C1 segment of cervical spinal cord (tissue), 14 donors: ENCODE data around the gene CRTAP.
"Not testable (repeated sequence)": the region's sequence is repeated elsewhere in the genome, so short reads cannot be mapped to it uniquely, and the experiment has no call there.

ENCODE experiments used
- DNase-seq, 14 donors: peaks; one replicate each; lab custom pipeline; 2025; lab: John Stamatoyannopoulos, UW

CRTAP gene

DNA sequence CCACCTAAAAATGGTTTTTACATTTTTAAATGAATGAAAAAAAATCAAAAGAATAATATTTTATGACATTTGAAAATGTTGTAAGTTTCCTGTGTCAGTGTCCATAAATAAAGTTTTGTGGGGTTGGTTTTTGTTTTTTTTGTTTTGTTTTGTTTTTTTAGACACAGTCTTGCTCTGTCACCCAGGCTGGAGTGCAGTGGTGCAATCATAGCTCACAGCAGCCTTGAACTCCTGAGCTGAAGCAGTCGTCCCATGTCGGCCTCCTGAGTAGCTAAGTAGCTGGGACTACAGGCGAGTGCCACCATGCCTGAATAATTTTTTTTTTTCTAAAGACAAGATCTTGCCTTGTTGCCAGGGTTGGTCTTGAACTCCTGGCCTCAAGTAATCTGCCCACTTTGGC, 14.1 kb upstream of the CRTAP start:
- DNase-seq = no peak

DNA sequence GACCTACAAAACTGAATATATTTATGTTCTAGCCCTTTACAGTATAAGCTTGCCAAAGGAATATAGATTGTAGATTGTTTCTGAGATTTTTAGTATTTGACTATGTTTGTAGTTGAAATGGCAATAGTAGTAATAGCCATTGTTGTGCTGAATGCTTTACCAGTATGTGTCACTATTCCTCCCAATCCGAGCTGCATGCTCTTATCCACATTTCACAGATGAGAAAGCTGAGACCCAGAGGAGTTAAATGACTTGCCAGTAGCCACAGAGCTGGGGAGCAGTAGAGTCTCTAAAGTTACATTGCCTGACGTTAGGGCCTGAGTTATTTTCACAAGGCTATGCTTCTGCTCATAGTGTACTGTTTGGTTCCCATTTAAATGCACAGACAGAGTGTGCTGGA, 13.6 kb upstream of the CRTAP start:
- no peak for DNase-seq

DNA sequence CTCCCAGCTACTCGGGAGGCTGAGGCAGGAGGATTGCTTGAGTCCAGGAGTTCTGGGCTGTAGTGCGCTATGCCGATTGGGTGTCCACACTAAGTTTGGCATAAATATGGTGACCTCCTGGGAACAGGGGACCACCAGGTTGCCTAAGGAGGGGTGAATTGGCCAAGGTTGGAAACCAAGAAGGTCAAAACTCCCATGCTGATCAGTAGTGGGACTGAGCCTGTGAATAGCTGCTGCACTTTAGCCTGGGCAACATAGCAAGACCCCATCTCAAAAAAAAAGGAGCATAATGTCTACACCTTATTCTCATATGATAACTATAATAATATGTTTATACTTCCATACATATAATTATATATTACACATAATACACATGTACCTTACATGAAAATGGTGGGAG, 10.8 kb upstream of the CRTAP start:
- no peak for DNase-seq

DNA sequence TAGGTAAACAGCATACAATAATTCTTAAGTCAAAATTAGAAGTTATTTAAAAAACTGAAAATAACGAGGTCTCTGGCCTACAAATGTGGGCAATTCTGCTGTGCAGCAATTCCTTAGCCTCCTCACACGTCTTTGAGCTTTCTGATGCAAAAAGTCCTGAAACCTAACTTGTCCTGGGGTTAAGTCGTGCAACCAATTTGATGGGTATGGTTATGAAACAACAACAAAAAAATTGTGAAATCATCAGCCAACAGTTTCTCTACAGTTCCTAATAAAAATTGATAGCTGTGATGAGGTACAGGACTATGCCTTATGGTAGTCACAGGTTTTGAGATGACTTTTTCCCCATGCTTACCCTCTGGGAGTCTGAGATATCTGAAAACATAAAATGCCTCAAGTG, 10.3 kb upstream of the CRTAP start:
- no peak for DNase-seq

DNA sequence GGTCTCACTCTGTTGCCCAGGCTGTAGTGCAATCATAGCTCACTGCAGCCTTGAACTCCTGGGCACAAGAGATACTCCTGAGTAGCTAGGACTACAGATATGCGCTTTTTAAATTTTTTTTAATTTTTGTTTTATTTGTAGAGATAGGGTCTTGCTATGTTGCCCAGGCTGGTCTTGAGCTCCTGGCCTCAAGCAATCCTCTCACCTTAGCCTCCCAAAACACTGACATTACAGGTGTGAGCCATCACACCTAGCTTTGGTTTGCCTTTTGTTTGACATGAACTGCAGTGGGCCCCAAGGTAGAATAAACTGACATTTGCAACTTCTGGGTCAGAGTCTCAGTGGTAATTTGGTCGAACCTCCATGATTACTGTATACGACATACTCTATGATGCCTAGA, 9.0 kb upstream of the CRTAP start:
- DNase-seq = no peak

DNA sequence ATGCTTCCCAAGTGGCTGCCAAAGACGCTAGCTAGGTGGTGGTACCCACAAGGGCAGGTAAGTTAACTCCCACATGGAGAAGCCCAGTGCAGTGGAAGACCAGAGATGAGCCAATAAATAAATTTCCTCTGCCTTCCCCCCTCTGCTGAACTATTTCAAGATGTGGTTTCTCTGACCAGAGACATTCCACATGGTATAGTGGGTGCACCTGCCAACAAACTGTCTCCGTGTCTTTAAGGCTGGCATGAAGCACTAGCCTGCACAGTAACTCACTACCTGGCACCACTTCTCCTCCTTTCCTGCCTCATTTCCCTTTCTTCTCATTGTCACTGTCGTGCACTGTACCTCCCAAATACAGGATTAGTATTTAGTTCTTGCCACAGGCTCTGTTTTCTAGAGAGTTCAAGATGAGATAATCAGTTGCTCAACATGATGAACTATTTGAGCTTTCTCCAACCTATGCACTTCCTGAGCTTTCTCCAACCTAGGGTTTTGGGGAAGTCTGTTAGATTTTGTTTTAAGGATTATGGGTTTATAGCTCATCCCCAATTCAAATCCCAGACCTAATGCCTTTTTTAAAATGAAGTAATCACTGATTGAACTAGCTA, 8.4 kb upstream of the CRTAP start:
- DNase-seq = no peak

DNA sequence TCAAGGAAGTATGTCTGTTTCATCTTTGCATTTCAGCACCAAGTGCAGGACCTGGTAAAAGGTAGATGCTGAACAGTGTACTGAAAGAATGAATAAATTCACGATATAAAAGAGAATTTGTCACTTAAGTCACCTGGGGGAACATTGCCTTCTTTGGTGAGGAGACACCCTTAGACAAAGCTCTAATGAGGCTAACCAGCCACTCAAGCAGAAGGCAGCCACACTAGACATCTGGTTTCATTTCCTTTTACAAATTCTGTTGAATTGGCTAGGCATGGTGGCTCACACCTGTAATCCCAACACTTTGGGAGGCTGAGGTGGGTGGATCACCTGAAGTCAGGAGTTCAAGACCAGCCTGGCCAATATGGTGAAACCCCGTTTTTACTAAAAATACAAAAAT, 7.0 kb upstream of the CRTAP start:
- DNase-seq = not testable (repeated sequence)

DNA sequence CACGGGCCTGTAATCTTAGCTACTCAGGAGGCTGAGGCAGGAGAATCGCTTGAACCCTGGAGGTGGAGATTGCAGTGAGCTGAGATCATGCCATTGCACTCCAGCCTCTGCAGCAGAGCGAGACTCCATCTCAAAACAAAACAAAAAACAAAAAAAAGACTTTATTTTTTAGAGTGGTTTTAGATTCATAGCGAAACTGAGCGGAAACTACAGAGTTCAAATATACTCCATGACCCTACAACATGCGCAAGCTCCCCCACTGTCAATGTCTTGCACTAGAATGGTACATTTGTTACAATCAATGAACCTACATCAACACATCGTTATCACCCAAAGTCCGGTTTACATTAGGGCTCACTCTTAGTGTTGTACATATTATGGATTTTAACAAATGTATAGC, 2.2 kb upstream of the CRTAP start:
- no peak for DNase-seq

DNA sequence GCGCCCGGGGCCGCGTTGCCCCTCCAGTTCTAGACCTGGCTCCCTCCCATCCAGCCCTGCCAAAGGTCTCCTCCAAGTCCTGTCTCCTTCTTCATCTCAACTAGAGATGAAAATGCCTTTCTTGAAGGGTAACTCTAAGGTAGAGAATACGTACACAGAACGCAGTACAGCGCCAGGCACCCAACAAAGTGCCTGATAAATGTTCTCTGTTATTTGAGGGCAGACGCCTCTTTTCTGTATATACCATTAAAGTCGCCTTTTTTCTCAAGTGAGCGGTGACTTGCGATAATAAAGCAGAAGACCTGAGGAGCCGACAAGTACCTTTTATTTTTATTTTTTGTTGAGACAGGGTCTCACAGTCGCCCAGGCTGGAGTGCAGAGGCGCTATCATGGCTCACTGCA, 809 bp downstream of the CRTAP start:
- no peak for DNase-seq

DNA sequence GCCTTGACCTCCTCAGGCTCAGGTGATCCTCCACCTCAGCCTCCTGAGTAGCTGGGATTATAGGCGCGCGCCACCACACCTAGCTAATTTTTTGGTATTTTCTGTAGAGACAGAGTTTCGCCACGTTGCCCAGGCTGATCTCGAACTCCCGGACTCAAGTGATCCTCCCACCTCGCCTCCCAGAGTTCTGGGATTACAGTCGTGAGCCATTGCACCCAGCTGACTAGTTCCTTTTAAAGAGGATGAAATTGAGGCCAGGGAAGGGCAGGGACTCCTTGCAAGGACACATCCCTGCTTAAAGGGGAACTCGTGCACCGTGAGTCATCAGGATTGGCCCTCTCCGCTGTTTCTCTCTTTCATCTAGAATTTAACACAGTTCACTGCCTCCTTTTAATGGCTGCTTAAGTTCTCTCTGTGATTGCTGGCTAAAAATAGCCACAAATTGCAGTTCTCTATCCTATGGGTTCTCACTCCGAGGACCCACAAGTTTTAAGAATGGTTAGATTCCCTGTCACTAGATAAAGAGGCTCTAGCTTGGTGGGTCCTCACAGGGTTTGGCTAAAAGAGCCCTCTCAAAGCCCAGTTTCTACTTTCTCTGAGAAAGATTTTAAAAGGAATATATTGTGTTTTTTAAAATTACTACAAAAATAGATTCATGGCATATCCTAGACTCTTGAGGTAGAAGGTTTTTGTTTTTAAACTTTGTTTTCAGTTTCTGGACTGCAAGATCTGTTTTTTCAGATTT, 1.4 kb downstream of the CRTAP start:
- DNase-seq = peak in 12 of 14 donors; percentile 14 to 78 (median 44)

DNA sequence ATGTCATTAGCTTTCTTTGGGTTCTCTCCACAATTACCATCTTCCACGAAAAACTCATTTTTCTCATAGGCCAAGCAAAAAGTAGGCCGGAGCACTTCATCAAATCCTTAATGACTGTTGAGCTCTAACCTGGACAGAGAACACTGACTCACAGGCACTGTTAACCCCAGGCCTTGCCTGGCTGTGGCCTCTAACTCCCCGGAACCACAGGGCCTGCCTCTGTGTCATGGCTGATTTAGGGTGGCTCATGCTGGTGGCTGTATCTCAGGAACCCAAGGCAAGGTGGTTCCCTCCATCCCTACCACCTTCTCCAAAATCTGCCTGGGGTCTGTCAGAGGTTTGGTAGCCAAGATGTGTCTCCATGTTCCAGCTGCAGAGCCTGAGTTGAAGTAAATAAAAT, 3.6 kb downstream of the CRTAP start:
- no peak for DNase-seq

DNA sequence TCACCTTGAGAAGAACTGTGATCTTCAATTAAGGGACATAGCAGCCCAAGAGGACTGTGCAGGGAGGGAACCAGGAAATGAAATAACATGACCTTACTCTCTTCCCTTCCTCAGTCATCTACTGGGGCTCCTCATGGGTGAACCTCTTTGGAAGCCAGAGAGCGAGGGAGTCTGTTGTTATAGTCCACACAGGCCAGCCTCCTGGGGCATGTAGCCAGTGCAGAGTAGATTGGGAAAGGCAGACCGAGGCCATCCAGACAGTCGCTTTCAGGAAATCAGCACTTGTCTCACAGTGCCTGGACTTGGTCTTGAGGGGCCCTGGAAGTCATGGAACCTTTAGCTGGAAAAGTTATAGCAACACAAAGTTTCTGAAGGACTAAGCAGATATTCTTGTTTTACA, 6.1 kb downstream of the CRTAP start:
- no peak for DNase-seq

DNA sequence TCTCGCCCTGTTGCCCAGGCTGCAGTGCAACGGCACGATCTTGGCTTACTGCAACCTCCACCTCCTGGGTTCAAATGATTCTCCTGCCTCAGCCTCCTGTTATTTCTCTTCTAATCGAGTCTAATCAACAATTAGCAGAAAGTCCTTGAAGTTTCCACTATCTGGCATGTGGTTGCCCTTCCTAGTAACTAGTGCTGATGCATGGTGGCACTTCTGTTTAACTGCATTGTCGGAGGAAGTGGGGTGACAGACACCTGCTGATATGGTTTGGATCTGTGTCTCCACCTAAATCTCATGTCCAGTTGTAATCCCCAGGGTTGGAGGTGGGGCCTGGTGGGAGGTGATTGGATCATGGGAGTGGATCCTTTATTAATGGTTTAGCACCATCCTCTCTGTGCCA, 9.2 kb downstream of the CRTAP start:
- no peak for DNase-seq

DNA sequence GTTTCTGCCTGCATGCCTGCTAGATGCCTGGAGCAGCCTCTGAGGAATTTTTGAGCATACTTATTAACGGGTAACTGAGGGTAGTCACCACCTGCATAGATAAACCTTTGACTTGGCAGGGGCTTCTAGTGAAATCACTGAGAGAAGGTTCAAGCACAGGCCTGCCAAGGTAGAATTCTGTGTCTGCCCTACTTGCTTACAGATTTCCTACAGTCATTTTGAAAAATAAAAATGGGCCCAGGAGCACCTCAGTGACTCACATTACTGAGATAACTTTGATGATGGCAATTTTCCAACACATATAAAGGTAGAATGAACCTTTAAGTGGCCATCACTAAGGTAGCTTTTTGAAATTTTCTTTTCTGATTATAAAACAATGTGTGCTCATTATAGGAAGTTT, 10.8 kb downstream of the CRTAP start:
- DNase-seq = no peak

DNA sequence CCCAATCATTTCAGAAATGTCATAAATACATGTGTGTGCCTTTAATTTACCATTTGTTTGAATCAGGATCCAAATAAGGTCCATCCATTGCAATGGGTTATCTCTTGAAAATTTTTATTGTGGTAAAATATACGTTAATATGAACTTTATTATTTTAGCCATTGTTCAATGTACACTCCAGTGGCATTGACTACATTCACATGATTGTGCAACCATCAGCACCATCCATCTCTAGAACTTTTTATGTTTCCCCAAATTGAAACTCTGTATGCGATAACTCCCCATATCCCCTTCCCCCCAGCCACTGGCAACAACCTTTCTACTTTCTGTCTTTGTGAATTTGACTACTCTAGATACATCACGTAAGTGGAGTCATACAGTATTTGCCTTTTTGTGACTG, 12.0 kb downstream of the CRTAP start:
- no peak for DNase-seq

DNA sequence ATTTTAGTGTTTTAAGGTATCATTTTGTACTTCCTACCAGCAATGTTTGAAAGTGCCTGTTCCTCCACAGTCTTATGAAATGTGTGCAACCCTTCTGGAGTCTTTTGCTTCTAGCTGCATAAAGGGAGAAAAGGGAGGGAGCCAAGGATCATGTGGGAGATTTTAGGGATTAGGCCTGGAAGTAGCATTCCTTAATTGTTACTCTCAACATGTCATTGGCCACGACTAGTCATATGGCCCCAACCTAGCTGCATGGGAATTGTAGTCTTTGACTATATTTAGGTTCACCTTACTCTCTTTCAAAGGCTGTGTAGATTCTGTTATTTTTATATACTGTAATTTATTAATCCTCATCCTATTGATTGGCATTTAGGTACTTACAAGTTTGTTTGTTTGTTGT, 14.9 kb downstream of the CRTAP start:
- DNase-seq = no peak

DNA sequence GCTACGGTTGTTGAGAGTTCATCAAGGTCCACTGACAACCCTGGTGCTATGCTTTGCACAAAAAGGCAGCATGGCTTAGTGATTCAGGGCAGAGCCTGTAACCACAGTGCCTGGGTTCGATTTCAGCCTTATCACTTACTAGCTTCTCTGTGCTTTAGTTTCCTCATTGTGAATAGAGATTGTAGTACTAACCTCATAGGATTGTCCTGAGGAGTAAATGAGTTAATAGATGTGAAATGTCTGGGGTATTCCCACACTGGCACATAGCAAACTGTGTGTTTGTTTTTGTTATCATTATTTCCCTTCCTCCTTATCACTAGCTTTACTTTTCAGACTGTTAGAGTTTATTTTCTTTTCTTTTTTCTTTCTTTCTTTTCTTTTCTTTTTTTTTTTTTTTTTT, 16.3 kb downstream of the CRTAP start:
- DNase-seq = no peak

DNA sequence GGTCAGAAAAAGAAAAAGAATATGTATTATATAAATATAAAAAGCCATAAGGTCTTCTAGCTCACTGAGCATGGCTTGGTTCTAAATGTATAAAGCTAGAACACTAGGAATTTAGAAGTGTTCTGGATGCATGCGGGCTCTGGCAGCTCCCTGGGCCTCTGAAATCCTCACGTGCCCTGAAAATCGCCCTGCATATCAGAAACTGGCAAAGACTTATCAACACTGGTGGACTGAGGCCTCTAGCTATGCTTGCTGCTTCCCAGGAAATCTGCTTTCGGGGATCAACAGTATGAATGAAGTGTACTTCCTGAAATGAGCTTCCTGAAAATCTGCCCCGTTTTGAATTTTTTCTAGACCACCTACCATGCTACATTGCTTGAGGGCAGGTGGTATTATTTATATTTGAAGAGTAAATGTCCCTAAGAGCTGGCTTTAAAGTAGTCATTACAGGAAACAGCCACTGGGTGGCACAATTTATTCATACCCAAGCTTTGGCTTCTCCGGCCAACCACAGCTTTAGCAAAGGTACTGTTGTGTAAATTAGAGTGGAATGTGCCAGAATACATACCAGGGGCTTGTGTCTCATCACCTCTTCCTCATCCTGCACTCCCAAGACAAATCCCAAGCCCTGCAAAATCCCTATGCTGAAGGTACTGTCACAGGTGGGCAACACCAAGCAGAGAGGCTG, 17.7 kb downstream of the CRTAP start:
- DNase-seq = peak in 4 of 14 donors; percentile 22 to 44 (median 32)

DNA sequence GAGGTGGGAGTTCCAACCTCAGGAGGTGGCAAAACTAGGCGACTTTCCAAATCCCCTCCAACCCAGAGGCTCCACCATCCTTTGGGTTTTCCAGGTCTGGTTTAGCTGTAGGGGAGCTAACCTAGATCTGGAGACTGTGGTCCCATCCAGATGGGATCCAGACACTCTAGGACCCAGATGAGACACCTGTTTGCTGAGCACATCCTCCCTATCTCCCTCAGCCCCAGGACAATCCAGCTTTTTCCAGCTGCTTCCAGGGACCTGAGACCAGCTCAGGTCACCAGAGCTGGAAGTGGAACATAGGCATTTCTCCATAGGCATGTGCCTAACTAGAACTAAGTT, 18.2 kb downstream of the CRTAP start:
- DNase-seq = no peak

DNA sequence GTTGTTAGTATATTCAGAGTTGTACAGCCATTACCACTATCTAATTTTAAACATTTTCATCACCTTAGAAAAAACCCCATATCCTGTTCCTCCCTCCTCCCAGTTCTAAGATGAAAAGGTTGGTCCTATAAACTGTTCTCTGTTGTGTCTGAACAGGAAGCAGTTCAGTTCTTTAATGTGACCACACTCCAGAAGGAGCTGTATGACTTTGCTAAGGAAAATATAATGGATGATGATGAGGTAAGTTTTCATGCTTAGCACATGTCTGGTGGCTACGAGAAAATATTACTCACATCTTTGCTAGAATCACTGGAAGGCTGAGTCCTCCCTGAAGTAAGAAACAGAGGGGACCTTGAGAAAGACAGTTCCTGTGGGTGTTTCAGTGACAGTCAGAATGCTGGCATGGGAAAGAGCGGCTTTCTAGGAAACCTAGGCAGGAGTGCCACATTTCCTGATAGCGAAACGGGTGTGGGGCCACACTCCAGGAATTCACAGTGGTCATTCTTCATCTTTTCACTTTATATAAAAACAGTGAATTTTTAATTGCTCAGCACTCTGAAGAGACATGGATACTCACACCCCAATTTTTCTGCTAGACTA, 20.3 kb downstream of the CRTAP start:
- DNase-seq = no peak

DNA sequence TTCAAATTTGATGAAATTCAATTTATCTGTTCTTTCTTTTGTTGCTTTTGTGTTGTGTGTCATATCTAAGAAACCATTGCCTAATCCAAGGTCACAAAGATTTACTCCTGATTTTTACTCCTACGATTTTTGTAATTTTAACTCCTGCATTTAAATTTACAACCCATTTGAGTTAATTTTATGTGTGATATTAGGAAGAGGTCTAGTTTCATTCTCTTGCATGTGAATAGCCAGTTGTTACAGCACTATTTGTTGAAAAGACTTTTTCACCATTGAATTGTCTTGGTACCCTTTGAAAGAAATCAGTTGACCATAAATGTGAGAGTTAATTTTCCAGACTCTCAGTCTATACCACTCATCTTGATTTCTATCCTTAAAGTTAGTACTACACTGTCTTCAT, 23.9 kb downstream of the CRTAP start:
- no peak for DNase-seq

DNA sequence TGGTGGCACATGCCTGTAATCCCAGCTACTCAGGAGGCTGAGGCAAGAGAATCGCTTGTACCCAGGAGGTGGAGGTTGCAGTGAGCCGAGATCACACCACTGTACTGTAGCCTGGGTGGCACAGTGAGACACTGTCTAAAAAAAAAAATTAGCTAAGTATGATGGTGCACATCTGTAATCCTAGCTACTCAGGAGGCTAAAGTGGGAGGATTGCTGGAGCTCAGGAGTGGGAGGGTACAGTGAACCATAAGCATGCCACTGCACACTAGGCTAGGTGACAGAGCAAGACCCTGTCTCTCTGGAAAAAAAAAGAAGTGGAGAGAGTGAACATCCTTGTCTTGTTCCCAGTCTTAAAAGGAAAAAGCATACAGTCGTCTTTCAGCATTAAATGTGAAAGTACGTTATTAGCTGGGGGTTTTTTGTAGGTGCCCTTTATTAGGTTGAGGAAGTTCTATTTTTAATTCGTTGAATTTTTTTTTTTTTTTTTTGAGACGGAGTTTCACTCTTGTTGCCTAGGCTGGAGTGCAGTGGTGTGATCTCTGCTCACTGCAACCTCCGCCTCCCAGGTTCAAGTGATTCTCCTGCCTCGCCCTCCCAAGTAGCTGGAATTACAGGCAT, 25.3 kb downstream of the CRTAP start:
- DNase-seq = not testable (repeated sequence)
